Endodermal cell (in vitro differentiated cells): ENCODE results near the gene MTURN. TPM values are rescaled to one million over a fixed set of nuclear protein-coding genes. Genes with fewer than 3 reads are reported as not detected.

Experiments
- DNase-seq: peaks from one replicate; pipeline ENCODE4 v3.0.0-alpha.2; 2017
- H3K27ac ChIP-seq: 2 replicates; pipeline ENCODE4 v1.5.1; 2013; ENCODE audit warnings: mild to moderate bottlenecking, low read depth, low read length, moderate library complexity
- H3K27me3 ChIP-seq: 2 replicates; pipeline ENCODE4 v1.6.1; 2013; ENCODE audit warnings: mild to moderate bottlenecking, low read length, moderate library complexity; ENCODE audit not compliant: insufficient read depth, control insufficient read depth, poor library complexity, severe bottlenecking
- H3K36me3 ChIP-seq: 2 replicates; pipeline ENCODE4 v1.7.0; 2013; ENCODE audit warnings: mild to moderate bottlenecking, low read length, moderate library complexity; ENCODE audit not compliant: control insufficient read depth, insufficient read depth
- H3K4me1 ChIP-seq: one replicate; pipeline ENCODE4 v1.7.0; 2013; ENCODE audit warnings: low read length; ENCODE audit not compliant: control insufficient read depth, insufficient read depth
- H3K4me3 ChIP-seq: 2 replicates; pipeline ENCODE4 v1.5.1; 2013; ENCODE audit warnings: mild to moderate bottlenecking, low read length, moderate library complexity
- H3K9ac ChIP-seq: 2 replicates; pipeline ENCODE4 v1.6.1; 2013; ENCODE audit warnings: mild to moderate bottlenecking, low read length, moderate library complexity; ENCODE audit not compliant: poor library complexity, severe bottlenecking; ENCODE audit errors: extremely low read depth
- H3K9me3 ChIP-seq: 2 replicates; pipeline ENCODE4 v1.6.1; 2013; ENCODE audit warnings: mild to moderate bottlenecking, low read length, moderate library complexity; ENCODE audit not compliant: control insufficient read depth
- H3K27ac Mint-ChIP-seq: 2 replicates; pipeline ENCODE4 v1.8.0; 2020; ENCODE audit warnings: mixed read lengths
- H3K27me3 Mint-ChIP-seq: 2 replicates; pipeline ENCODE4 v1.8.0; 2021; ENCODE audit warnings: mild to moderate bottlenecking, mixed read lengths; ENCODE audit not compliant: insufficient read depth
- H3K36me3 Mint-ChIP-seq: 2 replicates; pipeline ENCODE4 v1.8.0; 2020; ENCODE audit warnings: low read depth, mixed read lengths
- H3K4me1 Mint-ChIP-seq: 2 replicates; pipeline ENCODE4 v1.8.0; 2020; ENCODE audit warnings: mixed read lengths
- H3K4me3 Mint-ChIP-seq: 2 replicates; pipeline ENCODE4 v1.8.0; 2020; ENCODE audit warnings: mild to moderate bottlenecking, moderate library complexity, mixed read lengths
- H3K9me3 Mint-ChIP-seq: 2 replicates; pipeline ENCODE4 v1.8.0; 2020; ENCODE audit warnings: mild to moderate bottlenecking, mixed read lengths
- WGBS, 2 experiments: methylation state at CpG; one replicate each; pipeline versions ENCODE4 v1.1.5 to v1.1.7; 2013; ENCODE audit warnings: missing lambda C conversion rate in 2 of 2, mixed read lengths in 1 of 2; ENCODE audit not compliant: insufficient coverage in 1 of 2, insufficient read length in 1 of 2; 5-methylcytosine and 5-hydroxymethylcytosine counted together
- total RNA-seq, 2 donors: library from RNA; stranded (reverse); fragmentation: NEBNext Ultra II Directional in 1 of 2; extraction: Animal tissue kit (Norgen Biotek cat#: 25700) in 1 of 2; gene quantifications; 2 replicates in 1 of 2; 3 replicates in 1 of 2; pipeline ENCODE4 v1.2.1, GENCODE V29; 2021
- TF ChIP-seq, protein P1 (sequence below): fragments of 200-600 bp; sonication (generic); conservative IDR thresholded peaks from 2 replicates; pipeline ENCODE4 v1.5.0; 2021; ENCODE audit warnings: antibody characterized with exemption, mild to moderate bottlenecking

MTURN gene
- total RNA-seq, 2 donors from 2014 or later = 11.2 to 12.1 TPM

GRCh38 chr7:30193336-30193943 lies 58.7 kb downstream of the MTURN start:
- H3K36me3 ChIP-seq = no peaks in the 10 kb centered on the region
- Mint-ChIP-seq H3K9me3 (peaks cover 62% of the 10 kb centered on the region), H3K4me1 (no peaks in the 10 kb centered on the region), H3K36me3 (peaks cover 2% of the 10 kb centered on the region), H3K27ac (no peak overlapping the region), H3K27me3 (peaks cover 5% of the 10 kb centered on the region), H3K4me3 (no peak overlapping the region)
- H3K9me3 ChIP-seq = peaks cover 37% of the 10 kb centered on the region
- H3K9ac ChIP-seq = no peak overlapping the region
- 93 to 98% methylated on average over 4 to 5 of the region's 5 CpGs for WGBS, 2 experiments
- TF ChIP-seq, protein P1, sequence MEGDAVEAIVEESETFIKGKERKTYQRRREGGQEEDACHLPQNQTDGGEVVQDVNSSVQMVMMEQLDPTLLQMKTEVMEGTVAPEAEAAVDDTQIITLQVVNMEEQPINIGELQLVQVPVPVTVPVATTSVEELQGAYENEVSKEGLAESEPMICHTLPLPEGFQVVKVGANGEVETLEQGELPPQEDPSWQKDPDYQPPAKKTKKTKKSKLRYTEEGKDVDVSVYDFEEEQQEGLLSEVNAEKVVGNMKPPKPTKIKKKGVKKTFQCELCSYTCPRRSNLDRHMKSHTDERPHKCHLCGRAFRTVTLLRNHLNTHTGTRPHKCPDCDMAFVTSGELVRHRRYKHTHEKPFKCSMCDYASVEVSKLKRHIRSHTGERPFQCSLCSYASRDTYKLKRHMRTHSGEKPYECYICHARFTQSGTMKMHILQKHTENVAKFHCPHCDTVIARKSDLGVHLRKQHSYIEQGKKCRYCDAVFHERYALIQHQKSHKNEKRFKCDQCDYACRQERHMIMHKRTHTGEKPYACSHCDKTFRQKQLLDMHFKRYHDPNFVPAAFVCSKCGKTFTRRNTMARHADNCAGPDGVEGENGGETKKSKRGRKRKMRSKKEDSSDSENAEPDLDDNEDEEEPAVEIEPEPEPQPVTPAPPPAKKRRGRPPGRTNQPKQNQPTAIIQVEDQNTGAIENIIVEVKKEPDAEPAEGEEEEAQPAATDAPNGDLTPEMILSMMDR = no peak
- H3K27me3 ChIP-seq = no peaks in the 10 kb centered on the region
- no peak for DNase-seq
- no peak overlapping the region for H3K4me3 ChIP-seq
- no peak overlapping the region for H3K27ac ChIP-seq
- H3K4me1 ChIP-seq = no peaks in the 10 kb centered on the region

GRCh38 chr7:30196408-30196807 lies 61.6 kb downstream of the MTURN start:
- Histone ChIP-seq H3K4me1 (no peaks in the 10 kb centered on the region), H3K4me3 (peak overlapping the region; percentile 51), H3K36me3 (no peaks in the 10 kb centered on the region), H3K9ac (no peak overlapping the region), H3K27ac (no peak overlapping the region), H3K27me3 (no peaks in the 10 kb centered on the region), H3K9me3 (peaks cover 37% of the 10 kb centered on the region)
- H3K4me1 Mint-ChIP-seq = no peaks in the 10 kb centered on the region
- H3K4me3 Mint-ChIP-seq = no peak overlapping the region
- H3K36me3 Mint-ChIP-seq = peaks cover 2% of the 10 kb centered on the region
- TF ChIP-seq, protein P1 = no peak
- no peak for DNase-seq
- no peak overlapping the region for H3K27ac Mint-ChIP-seq
- peaks cover 58% of the 10 kb centered on the region for H3K9me3 Mint-ChIP-seq
- peaks cover 5% of the 10 kb centered on the region for H3K27me3 Mint-ChIP-seq

GRCh38 chr7:30197438-30197837 lies 62.7 kb downstream of the MTURN start:
- Mint-ChIP-seq H3K27me3 (peaks cover 5% of the 10 kb centered on the region), H3K9me3 (peaks cover 57% of the 10 kb centered on the region), H3K27ac (no peak overlapping the region), H3K4me1 (no peaks in the 10 kb centered on the region), H3K4me3 (no peak overlapping the region), H3K36me3 (peaks cover 2% of the 10 kb centered on the region)
- H3K4me1 ChIP-seq = no peaks in the 10 kb centered on the region
- H3K9ac ChIP-seq = no peak overlapping the region
- H3K4me3 ChIP-seq = no peak overlapping the region
- no peak overlapping the region for H3K27ac ChIP-seq
- H3K36me3 ChIP-seq = no peaks in the 10 kb centered on the region
- 50% methylated on average over 1 of the region's 1 CpG; no CpG with 5 or more reads in 1 of the 2 experiments for WGBS, 2 experiments
- no peaks in the 10 kb centered on the region for H3K27me3 ChIP-seq
- DNase-seq = no peak
- TF ChIP-seq, protein P1 = no peak
- peaks cover 37% of the 10 kb centered on the region for H3K9me3 ChIP-seq
